OCI-LY1 (cell line): Measurements from ENCODE around the gene HDHD5.

Experiments used
- CTCF ChIP-seq: fragments of 200-600 bp; sonication (generic), shearing (Covaris generic); IDR thresholded peaks from 2 replicates; pipeline ENCODE4 v1.5.1; 2017; ENCODE audit warnings: mild to moderate bottlenecking, antibody characterized with exemption, low read length, moderate library complexity, mixed read lengths
- EZH2 ChIP-seq: fragments of 200-600 bp; sonication (generic), shearing (Covaris generic); IDR thresholded peaks from 2 replicates; pipeline ENCODE4 v1.8.0; 2017; ENCODE audit warnings: borderline replicate concordance, mixed run types, mild to moderate bottlenecking, antibody characterized with exemption, low read length, moderate library complexity, mixed read lengths

- TF ChIP-seq CTCF (no peak), EZH2 (no peak)
These were observed 49.8 kb downstream of the HDHD5 start for GRCh38 chr22:17109113-17109865.
